GM20431 (cell line): ENCODE data around the gene FAAP100.

Source experiments
- in situ Hi-C: fragments of 300-500 bp; cut with MseI, MboI; formaldehyde crosslinking; loops from one replicate; pipeline ENCODE4 v1.15.0; 2020; ENCODE audit warnings: low sequenced_read_pairs; ENCODE audit not compliant: unreplicated experiment

Gene FAAP100

DNA sequence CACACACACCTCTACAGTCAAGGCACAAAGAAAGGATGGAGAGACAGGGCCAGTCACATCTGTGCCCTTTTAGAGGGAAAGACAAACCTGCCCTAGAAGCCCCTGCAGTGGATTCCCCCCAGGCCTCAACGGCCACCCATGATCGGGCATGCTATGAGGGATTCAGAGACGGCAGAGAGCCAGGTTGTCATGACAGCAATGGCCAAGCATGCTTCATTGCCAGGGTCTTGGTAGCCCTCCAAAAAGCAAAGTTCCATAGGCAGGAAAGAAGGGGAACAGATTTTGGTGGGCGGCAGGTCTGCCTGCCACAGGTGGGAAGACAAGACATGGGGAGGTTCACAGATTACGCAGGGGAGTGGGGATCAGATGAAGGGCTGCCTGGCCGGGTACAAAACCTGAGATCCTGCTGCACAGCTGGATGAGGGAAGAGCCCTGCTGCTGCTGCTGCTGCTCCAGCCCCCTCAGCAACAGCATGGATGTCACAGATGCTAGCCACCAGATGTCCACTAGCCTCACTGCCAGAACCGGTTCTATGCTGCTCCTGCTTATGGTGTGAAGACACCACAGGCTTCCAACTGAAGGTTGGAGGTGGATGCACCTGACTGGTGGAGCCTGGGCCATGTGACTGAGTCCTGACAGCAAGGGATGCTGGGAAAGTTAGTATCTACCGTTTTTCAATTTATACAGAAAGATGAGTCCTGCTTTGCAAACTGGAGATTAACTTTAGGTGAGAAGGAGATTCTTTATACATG, 57.4 kb downstream of the FAAP100 start:
- in situ Hi-C loops: no loop called here

GRCh38 chr17:81493198-81494038, 58.7 kb downstream of the FAAP100 start:
- in situ Hi-C loops: no loop called here

DNA sequence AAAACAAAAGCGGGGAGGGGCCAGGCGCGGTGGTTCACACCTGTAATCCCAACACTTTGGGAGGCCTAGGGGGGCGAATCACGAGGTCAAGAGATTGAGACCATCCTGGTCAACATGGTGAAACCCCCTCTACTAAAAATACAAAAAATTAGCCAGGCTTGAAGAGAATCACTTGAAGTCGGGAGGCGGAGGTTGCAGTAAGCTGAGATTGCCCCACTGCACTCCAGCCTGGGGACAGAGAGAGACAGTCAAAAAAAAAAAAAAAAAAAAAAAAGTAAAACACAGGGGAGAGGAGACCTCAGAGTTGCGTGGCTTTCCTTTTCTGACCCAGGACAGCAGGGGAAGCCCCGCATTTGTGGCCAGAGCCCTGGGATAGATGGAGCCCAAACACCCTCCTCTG, 59.4 kb downstream of the FAAP100 start:
- in situ Hi-C loops: no loop called here

GRCh38 chr17:81492202-81492601, 60.0 kb downstream of the FAAP100 start:
- in situ Hi-C loops: no loop called here

- in situ Hi-C loops: no loop called here
Observed at GRCh38 chr17:81491761-81492160, 60.4 kb downstream of the FAAP100 start.

GRCh38 chr17:81491181-81491581, 61.0 kb downstream of the FAAP100 start:
- in situ Hi-C loops: no loop called here

- in situ Hi-C loops: no loop called here
Observed at GRCh38 chr17:81489998-81490992, 61.9 kb downstream of the FAAP100 start.
